Measurements from ENCODE around the gene TRPC5OS.

Gene TRPC5OS

GRCh38 chrX:111876646-111877045 is 665 bp downstream of the TRPC5OS start:
- H3K27me3 Mint-ChIP-seq, result peaks cover 6% of the 10 kb centered on the region
- H3K36me3 Mint-ChIP-seq, result no peaks in the 10 kb centered on the region
- H3K9me3 Mint-ChIP-seq, result no peaks in the 10 kb centered on the region
- H3K4me3 Mint-ChIP-seq, result no peak overlapping the region
- no peak overlapping the region for H3K27ac Mint-ChIP-seq
- ATAC-seq, result no peak
- no peaks in the 10 kb centered on the region for H3K4me1 Mint-ChIP-seq

GRCh38 chrX:111877681-111878080 is 1.7 kb downstream of the TRPC5OS start:
- Mint-ChIP-seq H3K4me1 (no peaks in the 10 kb centered on the region), H3K4me3 (no peak overlapping the region), H3K27me3 (peaks cover 6% of the 10 kb centered on the region), H3K9me3 (no peaks in the 10 kb centered on the region), H3K27ac (no peak overlapping the region), H3K36me3 (no peaks in the 10 kb centered on the region)
- ATAC-seq, result no peak

DNA sequence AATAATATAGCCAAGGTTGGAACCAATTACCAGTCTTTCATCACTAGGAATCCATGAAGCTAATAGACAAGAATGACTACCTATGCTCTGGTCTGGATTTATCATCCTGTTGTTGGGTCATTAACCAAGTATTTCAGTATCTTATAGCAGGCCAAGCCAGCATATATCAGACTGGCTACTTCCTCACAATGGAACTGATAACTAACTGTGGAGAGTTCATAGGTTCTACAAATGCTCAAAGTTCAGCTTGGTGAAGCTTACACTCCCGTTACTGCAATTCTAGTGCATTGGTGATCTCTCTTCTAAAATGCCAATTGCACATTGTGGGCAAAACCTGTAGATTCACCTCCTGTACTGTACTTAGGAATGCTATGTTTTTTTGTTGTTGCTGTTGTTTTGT is 4.8 kb downstream of the TRPC5OS start:
- Mint-ChIP-seq H3K36me3 (no peaks in the 10 kb centered on the region), H3K4me1 (no peaks in the 10 kb centered on the region), H3K9me3 (no peaks in the 10 kb centered on the region), H3K4me3 (no peak overlapping the region), H3K27me3 (peaks cover 6% of the 10 kb centered on the region), H3K27ac (no peak overlapping the region)
- ATAC-seq, result no peak

- no peak overlapping the region for H3K27ac Mint-ChIP-seq
- ATAC-seq, result no peak
- H3K36me3 Mint-ChIP-seq, result no peaks in the 10 kb centered on the region
- peaks cover 6% of the 10 kb centered on the region for H3K27me3 Mint-ChIP-seq
- H3K4me1 Mint-ChIP-seq, result no peaks in the 10 kb centered on the region
- H3K9me3 Mint-ChIP-seq, result no peaks in the 10 kb centered on the region
- no peak overlapping the region for H3K4me3 Mint-ChIP-seq
These were observed 5.7 kb downstream of the TRPC5OS start for GRCh38 chrX:111881715-111882114.

DNA sequence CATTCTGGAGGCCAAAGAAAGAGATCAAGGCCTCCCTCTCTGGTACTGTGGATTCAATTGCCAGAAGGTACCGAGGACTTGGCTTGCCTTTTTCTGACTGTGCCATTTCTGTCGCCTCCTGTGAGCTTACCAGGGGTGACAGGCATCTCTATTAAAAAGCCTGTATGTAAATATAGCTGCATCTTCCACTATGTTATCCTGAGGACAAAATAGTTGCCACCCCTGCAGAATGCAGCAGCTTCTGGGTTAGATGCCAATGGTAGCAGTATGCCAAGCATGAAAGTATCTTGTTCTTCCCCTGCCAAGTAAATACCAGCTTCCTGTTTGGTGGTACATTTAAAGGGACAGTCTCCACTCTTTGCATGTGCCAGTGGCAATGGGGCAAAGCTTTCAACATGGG is 10.7 kb downstream of the TRPC5OS start:
- no peak overlapping the region for H3K27ac Mint-ChIP-seq
- no peak for ATAC-seq
- H3K4me1 Mint-ChIP-seq, result no peaks in the 10 kb centered on the region
- peaks cover 3% of the 10 kb centered on the region for H3K9me3 Mint-ChIP-seq
- H3K36me3 Mint-ChIP-seq, result no peaks in the 10 kb centered on the region
- H3K27me3 Mint-ChIP-seq, result no peaks in the 10 kb centered on the region
- H3K4me3 Mint-ChIP-seq, result no peak overlapping the region

DNA sequence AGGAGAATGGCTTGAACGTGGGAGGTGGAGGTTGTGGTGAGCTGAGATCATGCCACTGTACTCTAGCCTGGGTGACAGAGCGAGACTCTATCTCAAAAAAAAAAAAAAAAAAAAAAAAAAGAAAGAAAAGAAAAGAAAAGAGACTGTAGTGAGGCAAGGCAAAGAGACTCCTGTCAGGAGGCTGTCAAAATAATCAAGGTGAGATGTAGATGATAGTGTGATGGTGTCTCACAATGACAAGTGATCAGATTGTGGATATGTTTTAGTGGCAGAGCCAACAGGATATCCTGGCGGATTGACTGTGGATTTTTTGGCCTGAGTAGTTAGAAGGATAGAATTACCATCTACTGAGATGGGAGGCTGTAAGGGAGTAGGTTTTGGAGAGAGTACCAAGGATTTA is 12.6 kb downstream of the TRPC5OS start:
- no peak overlapping the region for H3K4me3 Mint-ChIP-seq
- H3K4me1 Mint-ChIP-seq, result no peaks in the 10 kb centered on the region
- ATAC-seq, result no peak
- H3K27ac Mint-ChIP-seq, result no peak overlapping the region
- no peaks in the 10 kb centered on the region for H3K36me3 Mint-ChIP-seq
- no peaks in the 10 kb centered on the region for H3K27me3 Mint-ChIP-seq
- peaks cover 3% of the 10 kb centered on the region for H3K9me3 Mint-ChIP-seq

- Mint-ChIP-seq H3K4me3 (no peak overlapping the region), H3K36me3 (no peaks in the 10 kb centered on the region), H3K9me3 (peaks cover 3% of the 10 kb centered on the region), H3K27me3 (no peaks in the 10 kb centered on the region), H3K27ac (no peak overlapping the region), H3K4me1 (no peaks in the 10 kb centered on the region)
- no peak for ATAC-seq
These were observed 16.4 kb downstream of the TRPC5OS start for GRCh38 chrX:111892375-111892774.

DNA sequence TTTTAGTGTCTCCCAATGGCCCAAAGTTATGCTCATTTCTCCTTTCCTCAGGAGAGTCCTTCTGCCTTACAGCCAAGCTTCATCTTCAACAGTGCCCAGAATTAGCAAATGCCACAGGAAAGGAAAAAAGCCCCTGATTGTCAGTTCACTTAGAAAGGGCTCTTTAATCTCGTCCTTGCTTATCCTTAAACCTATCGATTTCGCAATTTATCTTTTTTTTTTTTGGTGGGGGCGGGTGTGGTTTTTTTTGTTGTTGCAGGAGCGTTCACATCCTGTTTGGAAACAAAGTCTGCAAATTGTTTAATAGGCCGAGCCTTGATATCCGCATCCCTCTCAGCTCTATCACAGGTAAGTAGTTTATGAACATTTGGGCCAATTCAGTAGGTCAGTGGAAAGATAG is 20.2 kb downstream of the TRPC5OS start:
- Mint-ChIP-seq H3K9me3 (no peaks in the 10 kb centered on the region), H3K4me3 (no peak overlapping the region), H3K4me1 (no peaks in the 10 kb centered on the region), H3K27me3 (no peaks in the 10 kb centered on the region), H3K27ac (no peak overlapping the region), H3K36me3 (no peaks in the 10 kb centered on the region)
- no peak for ATAC-seq

- Mint-ChIP-seq H3K36me3 (no peaks in the 10 kb centered on the region), H3K4me1 (no peaks in the 10 kb centered on the region), H3K27ac (no peak overlapping the region), H3K27me3 (no peaks in the 10 kb centered on the region), H3K4me3 (no peak overlapping the region), H3K9me3 (peaks cover 4% of the 10 kb centered on the region)
- ATAC-seq, result no peak
These were observed 38.6 kb downstream of the TRPC5OS start for GRCh38 chrX:111914398-111915090.

DNA sequence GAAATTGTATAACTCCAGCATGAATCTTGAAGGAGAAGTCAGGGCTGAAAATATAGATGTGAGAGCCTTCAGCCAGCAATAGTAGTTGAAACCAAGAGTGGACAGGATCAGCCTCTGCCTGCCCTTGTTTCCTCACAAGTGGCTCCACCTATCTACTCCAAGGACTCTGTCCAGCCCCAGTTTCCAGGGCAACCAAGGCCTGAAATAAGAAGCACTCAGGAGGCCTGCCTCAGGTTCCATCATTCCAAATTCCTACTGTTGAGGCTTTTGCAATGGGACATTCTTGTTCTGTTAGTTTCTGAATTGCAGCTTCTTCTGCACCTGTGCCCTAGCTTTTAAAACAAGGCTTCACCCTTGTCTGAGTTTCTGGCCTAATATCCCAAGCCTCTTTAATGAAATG is 41.6 kb downstream of the TRPC5OS start:
- H3K27ac Mint-ChIP-seq, result no peak overlapping the region
- H3K36me3 Mint-ChIP-seq, result no peaks in the 10 kb centered on the region
- H3K4me1 Mint-ChIP-seq, result no peaks in the 10 kb centered on the region
- ATAC-seq, result no peak
- peaks cover 4% of the 10 kb centered on the region for H3K9me3 Mint-ChIP-seq
- no peak overlapping the region for H3K4me3 Mint-ChIP-seq
- no peaks in the 10 kb centered on the region for H3K27me3 Mint-ChIP-seq

DNA sequence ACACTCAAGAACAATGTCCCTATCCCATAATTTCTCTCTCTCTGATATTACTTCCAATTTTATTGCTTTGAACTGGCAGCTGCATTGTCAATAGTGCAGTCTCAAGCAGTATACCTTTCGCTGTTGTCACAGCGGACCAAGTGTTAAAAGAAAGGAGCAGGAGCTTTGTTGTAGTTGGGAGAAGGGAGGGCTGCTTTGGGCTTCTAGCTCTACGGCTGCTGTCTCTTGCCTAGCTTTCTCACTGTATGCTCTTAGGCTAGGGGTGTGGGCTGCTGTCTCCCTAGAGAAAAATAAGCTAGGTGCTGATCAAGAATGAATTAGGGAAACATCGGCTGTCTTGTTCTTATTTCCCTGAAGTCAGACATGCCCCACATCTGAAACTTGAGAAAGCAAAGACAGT is 52.5 kb downstream of the TRPC5OS start:
- Mint-ChIP-seq H3K4me1 (no peaks in the 10 kb centered on the region), H3K27me3 (no peaks in the 10 kb centered on the region)

More for the DNA sequence above, 52.5 kb downstream of the TRPC5OS start:
- no peak overlapping the region for H3K4me3 Mint-ChIP-seq
- ATAC-seq, result no peak
- H3K9me3 Mint-ChIP-seq, result no peaks in the 10 kb centered on the region
- no peak overlapping the region for H3K27ac Mint-ChIP-seq
- H3K36me3 Mint-ChIP-seq, result no peaks in the 10 kb centered on the region

Data from stimulated activated memory B cell treated with anti-CD40 and anti-IgM and Interleukin-4, amounts not matched to agents 10 μg/mL and 1 μg/mL and 100 μg/mL, for 72 hours (primary cell).